Stimulated activated CD4-positive, alpha-beta T cell treated with anti-CD3 and anti-CD28 coated beads, Interleukin-12 subunit alpha, Interleukin-12 subunit beta, amount 100 ng/mL, for 24 hours (primary cell): ENCODE measurements around the gene TEX14.
"Not testable (repeated sequence)": the region's sequence is repeated elsewhere in the genome, so short reads cannot be mapped to it uniquely, and the experiment has no call there.

Source experiments
- DNase-seq, 2 experiments: peaks; one replicate each; pipeline ENCODE4 v3.0.0-alpha.2; 2020; ENCODE audit warnings: low read depth in 2 of 2

The TEX14 gene

GRCh38 chr17:58692239-58693055, 602 bp upstream of the TEX14 start, which contains the start of gene RAD51C:
Gene RAD51C (plus strand): TSS chr17:58692602. CDS start chr17:58692644, 42 bp downstream.
- peak; percentile 76 to 87 for DNase-seq

GRCh38 chr17:58690033-58690432, 1.8 kb downstream of the TEX14 start:
- DNase-seq = not testable (repeated sequence)

GRCh38 chr17:58688521-58688920, 3.3 kb downstream of the TEX14 start:
- DNase-seq = no peak

- DNase-seq = no peak
Measured at GRCh38 chr17:58686980-58687379, 4.9 kb downstream of the TEX14 start.

- DNase-seq = not testable (repeated sequence)
Measured at GRCh38 chr17:58684462-58684861, 7.4 kb downstream of the TEX14 start.

GRCh38 chr17:58684003-58684402, 7.8 kb downstream of the TEX14 start:
- DNase-seq = no peak

GRCh38 chr17:58680038-58680369, 11.8 kb downstream of the TEX14 start:
- DNase-seq = no peak

GRCh38 chr17:58679263-58680037, 12.4 kb downstream of the TEX14 start:
- DNase-seq = no peak

GRCh38 chr17:58678287-58678686, 13.6 kb downstream of the TEX14 start:
- DNase-seq = not testable (repeated sequence)

- no peak for DNase-seq
Measured at GRCh38 chr17:58677194-58677880, 14.5 kb downstream of the TEX14 start.

GRCh38 chr17:58671969-58672368, 19.9 kb downstream of the TEX14 start:
- no peak for DNase-seq

GRCh38 chr17:58669853-58670252, 22.0 kb downstream of the TEX14 start:
- no peak for DNase-seq

GRCh38 chr17:58668598-58668935, 23.3 kb downstream of the TEX14 start:
- no peak for DNase-seq

- no peak for DNase-seq
Measured at GRCh38 chr17:58667934-58668597, 23.8 kb downstream of the TEX14 start.

GRCh38 chr17:58666858-58667267, 25.0 kb downstream of the TEX14 start:
- no peak for DNase-seq

GRCh38 chr17:58665946-58666857, 25.6 kb downstream of the TEX14 start:
- DNase-seq = no peak

GRCh38 chr17:58664302-58664701, 27.5 kb downstream of the TEX14 start:
- no peak for DNase-seq

GRCh38 chr17:58661499-58661898, 30.3 kb downstream of the TEX14 start:
- DNase-seq = no peak

GRCh38 chr17:58660621-58661020, 31.2 kb downstream of the TEX14 start:
- no peak for DNase-seq

GRCh38 chr17:58659714-58660084, 32.1 kb downstream of the TEX14 start:
- DNase-seq = not testable (repeated sequence)
